Fibroblast of the aortic adventitia (primary cell): ENCODE measurements around the gene CX3CL1. TPM values are rescaled to one million over a fixed set of nuclear protein-coding genes. Genes with fewer than 3 reads are reported as not detected.

Experiments used
- DNase-seq: peaks from one replicate; pipeline ENCODE4 v3.0.0-alpha.2; 2010; ENCODE audit warnings: low read depth
- H3K4me3 ChIP-seq: 2 replicates; pipeline ENCODE4 v1.5.1; 2011; ENCODE audit warnings: low read depth, mild to moderate bottlenecking, control low read depth, low read length, moderate library complexity
- CTCF ChIP-seq: IDR thresholded peaks from 2 replicates; pipeline ENCODE4 v1.5.1; 2011; ENCODE audit warnings: mild to moderate bottlenecking, low read length, control low read depth, inconsistent platforms; ENCODE audit not compliant: insufficient read depth
- total RNA-seq: library from RNA; depleted of rRNA; stranded (reverse); fragments of >200 nt; gene quantifications from 2 replicates; pipeline ENCODE4 v1.2.3, GENCODE V29; 2012; ENCODE audit warnings: low replicate concordance

Gene CX3CL1
- total RNA-seq, 1 donor, result 0.18 TPM

DNA sequence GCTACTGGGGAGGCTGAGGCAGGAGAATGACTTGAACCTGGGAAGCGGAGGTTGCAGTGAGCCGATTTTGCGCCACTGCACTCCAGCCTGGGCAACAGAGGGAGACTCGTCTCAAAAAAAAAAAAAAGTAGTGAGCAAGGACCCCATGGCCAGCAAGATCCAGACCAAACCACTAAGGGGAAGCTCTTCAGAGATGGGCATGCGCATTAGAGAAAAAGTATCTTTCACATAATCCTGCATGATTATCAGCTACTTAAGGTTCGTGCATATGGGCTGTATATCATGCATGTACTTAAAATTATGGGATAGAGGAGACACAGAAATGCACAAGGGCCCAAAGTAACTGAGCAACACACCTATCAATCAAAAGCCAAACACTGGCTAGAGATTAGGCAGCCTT, 24.4 kb upstream of the CX3CL1 start:
- TF ChIP-seq CTCF, result no peak
- H3K4me3 ChIP-seq, result no peak overlapping the region
- no peak for DNase-seq

DNA sequence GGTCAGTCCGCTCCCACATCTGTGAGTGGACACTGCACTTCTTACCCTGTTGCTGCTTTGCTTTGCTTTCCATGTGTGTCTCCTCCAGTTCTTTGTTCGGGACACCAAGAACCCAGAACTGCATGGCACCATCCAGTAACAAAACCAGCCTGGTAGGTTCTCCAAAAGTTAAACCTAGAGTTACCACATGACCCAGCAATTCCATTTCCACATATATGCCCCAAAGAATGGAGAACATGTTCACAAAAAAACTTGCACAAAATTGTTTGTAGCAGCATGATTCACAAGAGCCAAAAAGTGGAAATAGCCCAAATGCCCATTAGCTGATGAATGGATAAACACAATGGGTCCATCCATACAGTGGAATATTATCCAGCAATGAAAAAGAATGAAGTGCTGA, 24.0 kb upstream of the CX3CL1 start:
- no peak for TF ChIP-seq CTCF
- H3K4me3 ChIP-seq, result no peak overlapping the region
- DNase-seq, result no peak

DNA sequence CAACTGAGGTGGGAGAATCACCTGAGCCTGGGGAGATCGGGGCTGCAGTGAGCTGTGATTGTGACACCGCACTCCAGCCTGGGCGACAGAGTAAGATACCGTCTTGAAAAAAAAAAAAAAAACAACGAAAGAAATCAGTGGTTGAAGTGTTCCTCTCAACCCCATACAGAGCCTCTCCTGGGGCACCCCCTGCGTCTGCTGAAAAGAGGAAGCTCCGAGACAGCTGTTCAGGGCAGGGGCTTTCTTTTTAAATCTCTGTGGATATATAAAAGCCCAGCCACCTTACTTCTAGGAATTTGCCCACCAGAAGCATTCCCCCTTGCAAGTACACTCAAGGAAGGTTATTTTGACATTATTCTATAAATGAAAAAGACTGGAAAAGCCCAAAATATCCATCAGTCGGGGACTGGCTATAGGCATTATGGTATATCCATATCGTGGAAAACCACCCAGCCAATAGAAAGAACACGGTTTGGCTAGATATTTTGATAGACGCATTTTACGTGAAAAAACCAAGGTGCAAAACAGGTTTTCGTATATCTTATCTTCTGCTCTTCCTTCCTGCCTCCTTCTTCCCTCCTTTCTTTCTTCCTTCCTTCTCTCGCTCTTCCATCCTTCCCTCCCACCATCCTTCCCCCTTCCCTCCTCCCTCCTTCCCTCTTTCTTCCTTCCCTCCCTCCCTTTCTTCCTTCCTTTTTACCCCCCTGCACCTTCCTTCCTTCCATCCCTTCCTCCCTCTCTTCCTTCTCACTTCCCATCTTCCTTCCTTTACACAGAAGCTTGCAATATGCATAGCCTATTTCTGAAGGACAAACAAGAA, 22.9 kb upstream of the CX3CL1 start:
- no peak overlapping the region for H3K4me3 ChIP-seq
- TF ChIP-seq CTCF, result no peak
- no peak for DNase-seq

GRCh38 chr16:57352636-57353047, 19.6 kb upstream of the CX3CL1 start:
- DNase-seq, result no peak
- no peak overlapping the region for H3K4me3 ChIP-seq
- TF ChIP-seq CTCF, result no peak

DNA sequence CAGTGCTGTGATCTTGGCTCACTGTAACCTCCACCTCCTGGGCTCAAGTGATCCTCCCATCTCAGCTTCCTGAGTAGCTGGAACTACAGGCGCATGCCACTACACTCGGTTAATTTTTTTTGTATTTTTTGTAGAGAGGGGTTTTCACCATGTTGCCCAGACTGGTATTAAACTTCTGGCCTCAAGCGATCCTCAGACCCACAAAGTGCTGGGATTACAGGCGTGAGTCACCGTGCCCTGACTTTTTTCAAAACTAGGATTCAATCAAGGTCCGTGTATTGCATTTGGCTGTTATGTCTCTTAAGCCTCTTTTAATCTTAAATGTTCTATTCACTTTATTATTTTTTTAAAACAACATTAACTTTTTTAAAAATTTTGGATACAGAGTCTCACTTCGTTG, 18.0 kb upstream of the CX3CL1 start:
- no peak for TF ChIP-seq CTCF
- H3K4me3 ChIP-seq, result no peak overlapping the region
- no peak for DNase-seq

DNA sequence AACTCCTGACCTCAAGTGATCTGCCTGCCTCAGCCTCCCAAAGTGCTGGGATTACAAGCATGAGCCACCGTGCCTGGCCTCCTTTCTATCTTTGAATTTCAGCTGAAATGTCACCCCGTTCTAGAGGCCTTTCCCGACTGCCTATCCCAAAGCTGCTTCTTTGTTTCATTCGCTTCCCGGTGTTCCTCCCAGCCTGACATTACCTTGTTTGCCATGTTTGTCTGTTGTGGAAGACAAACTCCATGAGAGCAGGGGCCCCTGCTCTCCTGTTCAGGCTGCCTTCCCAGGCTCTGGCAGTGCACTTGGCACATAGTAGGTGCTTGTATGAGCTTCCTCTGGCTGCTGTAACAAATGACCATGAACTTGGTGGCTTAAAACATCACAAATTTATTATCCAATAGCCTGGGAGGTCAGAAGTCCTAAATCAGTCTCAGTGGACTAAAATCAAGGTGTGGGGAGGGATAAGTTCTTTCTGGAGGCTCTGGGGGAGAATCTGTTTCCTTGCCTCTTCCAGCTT, 16.3 kb upstream of the CX3CL1 start:
- TF ChIP-seq CTCF, result no peak
- no peak for DNase-seq

GRCh38 chr16:57356547-57356946, 15.7 kb upstream of the CX3CL1 start:
- no peak for TF ChIP-seq CTCF
- no peak overlapping the region for H3K4me3 ChIP-seq
- no peak for DNase-seq

More for the DNA sequence above, 16.3 kb upstream of the CX3CL1 start:
- no peak overlapping the region for H3K4me3 ChIP-seq
